ENCODE results near the gene ASIC2. TPM values are rescaled to one million over a fixed set of nuclear protein-coding genes. Genes with fewer than 3 reads are reported as not detected.

Gene ASIC2
- total RNA-seq, 2 donors from 2014 or later, result 3.0 to 3.3 TPM

DNA sequence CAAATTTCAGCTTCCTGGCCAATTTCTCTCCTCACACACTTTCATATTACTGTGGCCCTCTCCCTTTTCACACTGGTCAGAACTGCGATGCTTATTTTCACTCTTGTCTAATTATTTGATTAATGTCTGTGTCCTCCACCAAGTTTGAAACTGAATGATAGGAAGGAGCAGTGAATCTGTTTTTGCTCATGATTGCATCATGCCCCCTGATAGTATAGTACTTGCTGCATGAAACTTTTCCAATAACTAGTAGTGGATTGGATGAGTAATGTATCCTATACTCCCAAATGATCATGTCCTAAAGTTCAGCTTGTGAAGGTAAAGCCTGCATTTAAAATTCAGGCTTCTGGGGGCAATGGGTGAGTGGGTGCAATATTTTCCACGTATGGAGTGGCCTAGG, 121.2 kb downstream of the ASIC2 start:
- no peaks in the 10 kb centered on the region for H3K4me1 ChIP-seq (ENCODE audit: control insufficient read depth, insufficient read depth, low read length)
- H3K36me3 ChIP-seq (ENCODE audit: control insufficient read depth, insufficient read depth, low read length), result no peaks in the 10 kb centered on the region
- Mint-ChIP-seq H3K4me1 (peaks cover 1% of the 10 kb centered on the region), H3K36me3 (ENCODE audit: low read depth) (no peaks in the 10 kb centered on the region), H3K27ac (no peak overlapping the region), H3K9me3 (no peaks in the 10 kb centered on the region), H3K4me3 (no peak overlapping the region), H3K27me3 (ENCODE audit: insufficient read depth) (peaks cover 44% of the 10 kb centered on the region)
- TF ChIP-seq CTCF (conservative IDR thresholded peaks at IDR 0.05), result no peak
- H3K4me3 ChIP-seq (ENCODE audit: low read length), result no peak overlapping the region
- H3K27ac ChIP-seq (ENCODE audit: low read depth, low read length), result no peak overlapping the region
- no peak overlapping the region for H3K9ac ChIP-seq (ENCODE audit: extremely low read depth, low read length, poor library complexity, severe bottlenecking)
- WGBS, 2 experiments (ENCODE audit: insufficient coverage in 1 of 2, insufficient read length in 1 of 2), result 65% methylated on average over 2 of the region's 2 CpGs; no CpG with 5 or more reads in 1 of the 2 experiments
- peaks cover 16% of the 10 kb centered on the region for H3K27me3 ChIP-seq (ENCODE audit: control insufficient read depth, insufficient read depth, low read length, poor library complexity, severe bottlenecking)
- no peak for DNase-seq
- peaks cover 3% of the 10 kb centered on the region for H3K9me3 ChIP-seq (ENCODE audit: control insufficient read depth, low read length)

DNA sequence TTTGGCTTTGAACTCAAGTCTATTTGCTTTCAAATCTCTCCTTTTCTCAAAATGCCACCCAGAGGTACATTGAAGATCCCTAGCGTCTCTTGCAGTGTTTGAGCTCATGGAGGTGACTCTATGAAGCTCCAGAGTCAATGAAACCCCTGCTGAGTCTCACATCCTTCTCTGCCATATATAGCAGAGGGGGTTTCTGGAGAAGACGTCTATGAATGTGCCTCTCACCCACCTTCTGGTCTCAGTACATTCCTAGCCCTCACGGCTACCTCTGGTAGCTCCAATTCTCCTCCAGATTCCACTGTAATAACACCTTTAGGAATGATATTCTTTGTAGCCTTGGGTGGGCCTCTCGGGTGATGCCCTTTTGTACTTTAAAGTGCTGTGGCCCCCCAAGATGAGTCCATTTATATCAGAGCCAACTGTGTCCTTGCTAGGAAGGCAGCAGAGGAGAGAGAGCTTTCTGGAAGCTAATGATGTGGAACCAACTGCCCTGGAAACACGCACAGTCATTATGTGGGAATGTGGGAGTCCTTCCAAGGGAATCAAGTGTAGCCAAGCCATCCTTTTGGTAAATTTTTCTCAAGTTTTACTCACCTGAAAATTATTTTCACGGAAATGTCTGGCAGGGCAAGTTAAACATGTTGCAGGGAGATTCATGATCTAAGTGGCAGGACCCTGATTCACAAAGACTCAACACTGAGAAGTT, 123.4 kb downstream of the ASIC2 start:
- no peaks in the 10 kb centered on the region for H3K36me3 ChIP-seq (ENCODE audit: control insufficient read depth, insufficient read depth, low read length)
- H3K9me3 ChIP-seq (ENCODE audit: control insufficient read depth, low read length), result peaks cover 3% of the 10 kb centered on the region
- no peaks in the 10 kb centered on the region for H3K4me1 ChIP-seq (ENCODE audit: control insufficient read depth, insufficient read depth, low read length)
- no peak overlapping the region for H3K27ac Mint-ChIP-seq
- peaks cover under 1% of the 10 kb centered on the region for H3K27me3 ChIP-seq (ENCODE audit: control insufficient read depth, insufficient read depth, low read length, poor library complexity, severe bottlenecking)
- no peak for DNase-seq
- no peak overlapping the region for H3K27ac ChIP-seq (ENCODE audit: low read depth, low read length)
- H3K4me3 ChIP-seq (ENCODE audit: low read length), result no peak overlapping the region
- TF ChIP-seq CTCF (conservative IDR thresholded peaks at IDR 0.05), result no peak
- H3K9ac ChIP-seq (ENCODE audit: extremely low read depth, low read length, poor library complexity, severe bottlenecking), result no peak overlapping the region
- no peaks in the 10 kb centered on the region for H3K9me3 Mint-ChIP-seq
- peaks cover 1% of the 10 kb centered on the region for H3K4me1 Mint-ChIP-seq
- 87 to 93% methylated on average over 3 to 6 of the region's 6 CpGs for WGBS, 2 experiments (ENCODE audit: insufficient coverage in 1 of 2, insufficient read length in 1 of 2)
- H3K27me3 Mint-ChIP-seq (ENCODE audit: insufficient read depth), result peaks cover 33% of the 10 kb centered on the region
- no peak overlapping the region for H3K4me3 Mint-ChIP-seq
- no peaks in the 10 kb centered on the region for H3K36me3 Mint-ChIP-seq (ENCODE audit: low read depth)

DNA sequence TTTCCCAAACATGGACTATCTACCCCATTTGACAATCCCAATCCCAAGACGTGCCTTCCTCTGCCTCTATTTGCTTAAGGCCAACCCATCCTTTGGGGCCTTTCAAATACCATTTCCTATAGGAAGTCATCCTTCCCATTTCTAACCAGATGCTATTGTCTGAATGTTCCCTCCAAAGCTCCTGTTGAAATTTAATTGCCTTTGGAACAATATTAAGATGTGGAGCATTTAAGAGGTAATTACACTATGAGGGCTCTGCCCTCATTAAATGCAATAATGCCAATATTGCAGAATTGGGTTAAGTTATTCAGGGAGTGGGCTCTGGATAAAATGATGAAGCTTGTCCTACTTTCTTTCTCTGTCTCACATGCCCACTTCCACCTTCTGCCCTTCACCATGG, 125.4 kb downstream of the ASIC2 start:
- DNase-seq, result no peak
- Histone ChIP-seq H3K4me1 (ENCODE audit: control insufficient read depth, insufficient read depth, low read length) (no peaks in the 10 kb centered on the region), H3K27me3 (ENCODE audit: control insufficient read depth, insufficient read depth, low read length, poor library complexity, severe bottlenecking) (peaks cover 4% of the 10 kb centered on the region), H3K4me3 (ENCODE audit: low read length) (no peak overlapping the region), H3K9ac (ENCODE audit: extremely low read depth, low read length, poor library complexity, severe bottlenecking) (no peak overlapping the region), H3K27ac (ENCODE audit: low read depth, low read length) (no peak overlapping the region), H3K36me3 (ENCODE audit: control insufficient read depth, insufficient read depth, low read length) (no peaks in the 10 kb centered on the region), H3K9me3 (ENCODE audit: control insufficient read depth, low read length) (peaks cover 3% of the 10 kb centered on the region)
- Mint-ChIP-seq H3K36me3 (ENCODE audit: low read depth) (no peaks in the 10 kb centered on the region), H3K27ac (no peak overlapping the region), H3K4me3 (no peak overlapping the region), H3K27me3 (ENCODE audit: insufficient read depth) (peaks cover 37% of the 10 kb centered on the region), H3K9me3 (no peaks in the 10 kb centered on the region), H3K4me1 (peaks cover 1% of the 10 kb centered on the region)
- 98 to 100% methylated on average over 1 of the region's 1 CpG for WGBS, 2 experiments (ENCODE audit: insufficient coverage in 1 of 2, insufficient read length in 1 of 2)
- TF ChIP-seq CTCF (conservative IDR thresholded peaks at IDR 0.05), result no peak

Measured in endodermal cell (in vitro differentiated cells).